Spleen (tissue), 11 donors: ENCODE data around the gene FAM83C. TPM values are rescaled to one million over a fixed set of nuclear protein-coding genes. Genes with fewer than 3 reads are reported as not detected.

ENCODE experiments used
- DNase-seq: peaks from one replicate; pipeline ENCODE4 v3.0.0-alpha.2; 2020
- H3K27ac ChIP-seq, 8 donors: fragments of 200-600 bp; sonication (generic) in 7 of 8; 1 replicate in 4 of 8; 2 replicates in 4 of 8; pipeline versions ENCODE4 v1.5.0 to v1.8.0; 2016 to 2021; ENCODE audit warnings: inconsistent platforms in 4 of 8, mild to moderate bottlenecking in 4 of 8, moderate library complexity in 1 of 8
- H3K27me3 ChIP-seq, 7 donors: fragments of 200-600 bp; sonication (generic) in 6 of 7; replicated peaks in 1 of 7; 1 replicate in 4 of 7; 2 replicates in 3 of 7; pipeline versions ENCODE4 v1.5.0 to v1.8.0; 2016 to 2021; ENCODE audit warnings: inconsistent platforms in 3 of 7, mild to moderate bottlenecking in 1 of 7
- H3K36me3 ChIP-seq, 6 donors: fragments of 200-600 bp; sonication (generic) in 5 of 6; 1 replicate in 4 of 6; 2 replicates in 2 of 6; pipeline versions ENCODE4 v1.5.0 to v1.8.0; 2016 to 2021; ENCODE audit warnings: inconsistent platforms in 2 of 6
- H3K4me1 ChIP-seq, 6 donors: fragments of 200-600 bp; sonication (generic) in 5 of 6; 1 replicate in 3 of 6; 2 replicates in 3 of 6; pipeline versions ENCODE4 v1.5.0 to v1.8.0; 2016 to 2021; ENCODE audit warnings: inconsistent platforms in 3 of 6
- H3K4me3 ChIP-seq, 8 donors: fragments of 200-600 bp; sonication (generic) in 7 of 8; 1 replicate in 4 of 8; 2 replicates in 4 of 8; pipeline versions ENCODE4 v1.5.0 to v1.8.0; 2016 to 2021; ENCODE audit warnings: inconsistent platforms in 4 of 8, mild to moderate bottlenecking in 4 of 8, moderate library complexity in 2 of 8
- H3K9me3 ChIP-seq, 8 donors: fragments of 200-600 bp; sonication (generic) in 7 of 8; 1 replicate in 4 of 8; 2 replicates in 4 of 8; pipeline versions ENCODE4 v1.5.0 to v1.8.0; 2016 to 2021; ENCODE audit warnings: inconsistent platforms in 4 of 8
- POLR2A ChIP-seq, 3 donors: fragments of 450-650 bp; IDR thresholded peaks; one replicate each; pipeline ENCODE4 v1.5.1; 2017; ENCODE audit warnings: antibody characterized with exemption in 3 of 3, mild to moderate bottlenecking in 1 of 3
- POLR2AphosphoS5 ChIP-seq, 3 donors: sonication (generic); formaldehyde crosslinking; IDR thresholded peaks; one replicate each; pipeline ENCODE4 v1.5.1; 2017; ENCODE audit warnings: antibody characterized with exemption in 3 of 3
- WGBS, 5 donors: extraction: QIAGEN DNeasy Blood & Tissue Kit in 3 of 5; methylation state at CpG; one replicate each; pipeline versions ENCODE4 v1.1.5 to v1.1.7; 2013 to 2018; 5-methylcytosine and 5-hydroxymethylcytosine counted together
- intact Hi-C: fragments of 100-400 bp; cut with DNase I; formaldehyde crosslinking; loops from one replicate; pipeline ENCODE4 v1.15.0; 2023; ENCODE audit warnings: low total_unique reads
- polyA plus RNA-seq, 3 donors: library from polyadenylated mRNA; stranded (reverse); fragments of 200-250 nt; gene quantifications; one replicate each; pipeline ENCODE4 v1.2.1, GENCODE V29; 2013
- total RNA-seq, 7 donors: library from RNA; depleted of rRNA in 3 of 7; stranded (reverse); fragments of >200 nt in 3 of 7; fragmentation: NEBNext Ultra II Directional in 4 of 7; extraction: Animal tissue kit (Norgen Biotek cat#: 25700) in 4 of 7; gene quantifications; one replicate each; pipeline versions ENCODE4 v1.1.0 to v1.2.1, GENCODE V29; 2016 to 2021
- TF ChIP-seq, protein P1 (sequence below), 11 experiments: fragments of 200-600 bp in 7 of 11; fragments of 450-650 bp in 4 of 11; sonication (generic) in 4 of 11; IDR thresholded peaks in 8 of 11; conservative IDR thresholded peaks in 3 of 11; 1 replicate in 7 of 11; 2 replicates in 4 of 11; pipeline versions ENCODE4 v1.4.0 to v1.8.0; 2016 to 2021; ENCODE audit warnings: antibody characterized with exemption in 11 of 11, inconsistent platforms in 4 of 11, mild to moderate bottlenecking in 1 of 11
- donor health status: healthy with polysubstance abuse.
- donor health status: DM: no; HTN: no; CAD: no; lungs with moderate emphysema.
- donor health status: DM: no; HTN: no; CAD: no.
- donor health status: Bipolar disorder and iron deficiency.
- donor health status: healthy.
- donor health status: DM: no; HTN: no; CAD: no.
- donor health status: DM: yes; HTN: yes; CAD: no.

The FAM83C gene
- total and polyA plus RNA-seq, 10 donors, result not detected

DNA sequence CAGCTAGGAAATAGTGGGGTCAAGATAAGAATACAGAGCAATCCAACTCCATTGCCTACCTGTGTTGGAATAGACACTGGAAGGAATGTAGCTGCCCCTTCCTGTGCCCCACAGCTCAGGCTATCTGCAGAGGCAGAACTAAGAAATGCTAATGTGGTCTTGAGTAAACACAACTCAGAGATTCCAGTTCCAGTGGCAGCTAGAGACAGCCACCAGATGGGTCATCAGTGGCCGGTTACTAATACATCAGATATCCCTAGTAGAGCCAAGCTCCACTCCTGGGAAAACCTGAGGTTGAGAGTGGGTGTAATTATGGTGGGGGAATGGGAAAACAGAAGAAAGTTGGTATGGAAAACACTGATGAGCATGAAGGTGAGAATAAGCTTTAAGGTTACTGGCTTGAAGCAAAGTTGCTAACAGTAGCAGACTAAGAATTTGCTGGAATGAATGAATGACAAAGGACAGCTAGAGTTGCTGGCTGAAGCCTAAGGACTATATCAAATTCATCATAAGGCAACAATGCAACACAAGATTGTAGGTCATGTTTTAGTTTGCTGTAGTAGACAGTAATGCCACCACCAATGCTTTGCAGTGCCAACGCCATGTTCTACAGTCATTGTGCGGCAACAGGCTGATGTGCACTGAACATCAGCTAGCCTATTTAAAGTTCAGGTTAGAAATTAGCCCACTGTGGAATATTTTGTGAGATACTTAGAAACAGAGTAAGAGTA lies 28.3 kb upstream of the FAM83C start:
- Histone ChIP-seq H3K4me3 (no peak overlapping the region), H3K9me3 (no peaks in the 10 kb centered on the region), H3K4me1 (no peaks in the 10 kb centered on the region), H3K27me3 (no peaks in the 10 kb centered on the region), H3K36me3 (peaks cover 0 to 34% (median 1%) of the 10 kb centered on the region in 6 donors), H3K27ac (no peak overlapping the region)
- intact Hi-C loops, result no loop called here
- no peak for DNase-seq
- TF ChIP-seq, protein P1, sequence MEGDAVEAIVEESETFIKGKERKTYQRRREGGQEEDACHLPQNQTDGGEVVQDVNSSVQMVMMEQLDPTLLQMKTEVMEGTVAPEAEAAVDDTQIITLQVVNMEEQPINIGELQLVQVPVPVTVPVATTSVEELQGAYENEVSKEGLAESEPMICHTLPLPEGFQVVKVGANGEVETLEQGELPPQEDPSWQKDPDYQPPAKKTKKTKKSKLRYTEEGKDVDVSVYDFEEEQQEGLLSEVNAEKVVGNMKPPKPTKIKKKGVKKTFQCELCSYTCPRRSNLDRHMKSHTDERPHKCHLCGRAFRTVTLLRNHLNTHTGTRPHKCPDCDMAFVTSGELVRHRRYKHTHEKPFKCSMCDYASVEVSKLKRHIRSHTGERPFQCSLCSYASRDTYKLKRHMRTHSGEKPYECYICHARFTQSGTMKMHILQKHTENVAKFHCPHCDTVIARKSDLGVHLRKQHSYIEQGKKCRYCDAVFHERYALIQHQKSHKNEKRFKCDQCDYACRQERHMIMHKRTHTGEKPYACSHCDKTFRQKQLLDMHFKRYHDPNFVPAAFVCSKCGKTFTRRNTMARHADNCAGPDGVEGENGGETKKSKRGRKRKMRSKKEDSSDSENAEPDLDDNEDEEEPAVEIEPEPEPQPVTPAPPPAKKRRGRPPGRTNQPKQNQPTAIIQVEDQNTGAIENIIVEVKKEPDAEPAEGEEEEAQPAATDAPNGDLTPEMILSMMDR (IDR thresholded peaks at IDR 0.05 in 8 of 11, conservative IDR thresholded peaks at IDR 0.05 in 3 of 11), result no peak
- TF ChIP-seq POLR2A (IDR thresholded peaks at IDR 0.05) (no peak), POLR2AphosphoS5 (IDR thresholded peaks at IDR 0.05) (no peak)
- 93 to 99% (median 96%) methylated on average over 3 of the region's 3 CpGs for WGBS, 5 donors

DNA sequence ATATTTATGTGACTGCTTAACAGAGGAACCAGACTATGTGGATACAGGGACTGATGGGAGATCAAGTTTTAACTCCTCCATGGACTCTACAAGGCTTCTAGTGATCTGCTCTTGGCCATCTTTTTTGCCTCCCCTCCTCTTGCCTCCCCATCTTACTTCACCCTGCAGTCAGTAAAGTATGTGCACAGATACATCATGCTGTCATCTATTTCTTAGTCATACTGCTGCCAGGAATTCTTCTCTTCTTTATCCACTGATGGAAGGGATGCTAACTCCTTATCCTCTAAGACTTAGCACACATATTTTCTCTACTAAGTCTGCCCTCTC lies 27.6 kb upstream of the FAM83C start:
- no peak overlapping the region for H3K27ac ChIP-seq
- H3K4me3 ChIP-seq, result no peak overlapping the region
- DNase-seq, result no peak
- TF ChIP-seq POLR2A (IDR thresholded peaks at IDR 0.05) (no peak), POLR2AphosphoS5 (IDR thresholded peaks at IDR 0.05) (no peak)
- TF ChIP-seq, protein P1 (IDR thresholded peaks at IDR 0.05 in 8 of 11, conservative IDR thresholded peaks at IDR 0.05 in 3 of 11), result no peak
- intact Hi-C loops, result no loop called here
- no peaks in the 10 kb centered on the region for H3K9me3 ChIP-seq
- H3K4me1 ChIP-seq, result no peaks in the 10 kb centered on the region
- peaks cover 0 to 32% (median 1%) of the 10 kb centered on the region in 6 donors for H3K36me3 ChIP-seq
- H3K27me3 ChIP-seq, result no peaks in the 10 kb centered on the region

DNA sequence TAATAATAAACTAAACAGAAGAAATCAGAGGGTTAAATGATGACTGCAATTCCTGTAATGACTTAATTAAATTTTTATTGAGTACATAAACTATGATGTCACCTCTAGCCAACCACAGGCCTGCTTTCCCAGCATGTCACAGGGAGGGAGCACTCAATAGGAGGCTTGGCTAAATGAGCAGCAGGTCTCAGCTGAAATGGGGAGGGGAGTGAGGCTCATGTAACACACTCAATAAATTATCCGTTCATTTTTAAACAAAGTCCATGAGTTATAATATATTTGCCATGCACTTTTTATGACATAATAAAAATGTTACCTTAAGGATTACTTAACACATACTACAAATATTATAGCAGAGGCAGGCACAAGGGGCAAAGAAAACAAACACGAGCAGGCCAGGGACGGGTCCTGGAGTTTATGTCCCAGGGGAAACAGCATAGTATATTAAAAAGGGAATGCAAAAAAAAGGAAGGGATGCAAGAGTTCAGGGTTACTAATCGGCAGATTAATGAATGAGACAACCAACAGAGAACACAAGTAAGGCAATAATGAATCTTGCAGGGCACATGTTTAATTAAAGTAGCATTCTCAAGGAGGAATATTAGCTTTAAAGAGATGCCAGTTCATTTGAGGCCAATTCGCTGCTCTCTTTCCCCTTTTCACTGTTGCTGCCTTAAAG lies 27.1 kb upstream of the FAM83C start:
- no peak overlapping the region for H3K4me3 ChIP-seq
- intact Hi-C loops, result no loop called here
- DNase-seq, result no peak
- TF ChIP-seq, protein P1 (IDR thresholded peaks at IDR 0.05 in 8 of 11, conservative IDR thresholded peaks at IDR 0.05 in 3 of 11), result no peak
- TF ChIP-seq POLR2AphosphoS5 (IDR thresholded peaks at IDR 0.05) (no peak), POLR2A (IDR thresholded peaks at IDR 0.05) (no peak)
- H3K36me3 ChIP-seq, result peaks cover 0 to 35% (median 1%) of the 10 kb centered on the region in 6 donors
- no peaks in the 10 kb centered on the region for H3K9me3 ChIP-seq
- no peak overlapping the region for H3K27ac ChIP-seq
- 85 to 95% (median 89%) methylated on average over 5 of the region's 5 CpGs for WGBS, 5 donors
- H3K4me1 ChIP-seq, result no peaks in the 10 kb centered on the region
- no peaks in the 10 kb centered on the region for H3K27me3 ChIP-seq

DNA sequence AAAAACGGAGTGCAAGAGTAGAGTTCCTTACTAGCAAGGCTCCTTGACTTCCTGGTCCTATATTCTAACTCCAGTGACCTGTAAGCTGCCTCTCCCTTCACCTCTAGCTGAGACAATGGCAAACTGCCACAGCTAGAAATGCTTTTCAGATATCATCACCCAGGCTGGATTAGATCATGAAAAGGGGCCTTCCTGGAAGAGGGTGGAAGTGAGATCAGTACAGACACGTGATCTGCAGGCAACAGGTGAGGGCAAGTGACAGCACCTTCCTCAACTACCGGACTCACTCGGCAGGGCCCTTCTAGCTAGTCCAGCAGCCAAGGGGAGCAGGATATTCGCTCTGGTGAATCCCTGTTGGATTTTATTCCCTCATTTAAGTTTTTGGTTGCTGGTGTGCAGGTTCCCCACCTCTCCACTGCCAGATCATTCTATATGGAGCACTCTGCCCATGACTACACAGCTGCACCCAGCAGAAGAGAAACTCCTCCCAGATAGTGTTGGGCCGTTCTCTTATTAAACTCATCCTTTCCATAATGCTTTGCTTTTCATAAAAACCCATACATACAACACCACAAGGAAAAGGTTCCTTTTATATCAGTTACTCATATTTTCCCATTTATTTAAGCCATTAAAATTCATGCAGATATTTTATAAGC lies 26.4 kb upstream of the FAM83C start:
- Histone ChIP-seq H3K4me3 (no peak overlapping the region), H3K27me3 (no peaks in the 10 kb centered on the region), H3K4me1 (no peaks in the 10 kb centered on the region), H3K27ac (no peak overlapping the region), H3K9me3 (no peaks in the 10 kb centered on the region), H3K36me3 (peaks cover 0 to 36% (median 1%) of the 10 kb centered on the region in 6 donors)
- intact Hi-C loops, result no loop called here
- TF ChIP-seq POLR2AphosphoS5 (IDR thresholded peaks at IDR 0.05), result no peak
- TF ChIP-seq, protein P1 (IDR thresholded peaks at IDR 0.05 in 8 of 11, conservative IDR thresholded peaks at IDR 0.05 in 3 of 11), result no peak
- no peak for TF ChIP-seq POLR2A (IDR thresholded peaks at IDR 0.05)
- no peak for DNase-seq
- 72 to 94% (median 80%) methylated on average over 6 of the region's 6 CpGs for WGBS, 5 donors
